Measurements from ENCODE around the gene KLHL12.

DNA sequence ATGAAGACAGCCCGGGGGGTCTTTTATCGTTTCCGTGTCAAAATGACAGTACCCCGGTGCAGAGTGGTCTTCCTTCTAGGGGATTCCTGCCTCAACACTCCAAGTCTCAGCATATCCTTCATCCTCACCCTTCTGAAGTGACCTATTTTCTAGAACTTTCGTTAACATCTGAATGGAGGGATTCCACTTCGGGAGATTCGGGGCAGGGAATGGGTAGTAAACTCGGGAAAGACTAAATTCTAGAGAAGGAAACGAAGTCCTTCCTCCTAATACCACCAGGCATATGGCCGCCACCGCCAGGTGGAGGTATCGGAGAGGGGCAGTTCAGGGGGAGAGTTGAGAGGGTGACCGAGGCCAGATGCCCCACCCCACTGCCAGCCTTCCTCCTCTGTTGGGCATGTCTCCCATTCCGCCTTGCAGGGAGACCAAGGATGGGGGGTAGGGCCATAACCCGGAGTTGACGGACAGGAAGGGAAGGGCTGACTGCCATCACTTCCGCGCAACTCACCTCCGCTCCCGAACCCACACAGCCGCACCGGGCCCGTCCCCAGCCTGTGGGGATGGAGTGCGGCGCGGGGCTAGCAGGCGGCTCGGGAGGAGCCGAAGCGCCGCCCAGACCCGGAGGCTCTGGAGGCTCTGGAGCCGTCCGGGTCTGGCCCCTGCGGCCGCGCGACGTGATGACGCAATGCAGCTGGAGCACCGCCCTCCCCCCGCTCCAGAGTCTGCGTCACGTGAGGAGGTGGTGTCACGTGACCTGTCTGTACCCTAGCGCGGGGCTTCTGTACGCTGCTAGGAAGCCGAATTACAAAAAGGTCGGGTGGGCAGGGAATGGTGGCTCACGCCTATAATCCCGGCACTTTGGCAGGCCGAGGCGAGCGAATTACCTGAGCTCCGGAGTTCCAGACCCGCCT is at the start of gene KLHL12:
- TF ChIP-seq REST (IDR thresholded peaks at IDR 0.05; ENCODE audit: insufficient read depth in 1 of 2, low read depth in 2 of 2, low read length in 2 of 2) = peak in 1 of 2 experiments; percentile 27; a peak in 1 of 4 replicates
- peak; percentile 97 for TF ChIP-seq POLR2AphosphoS5 (IDR thresholded peaks at IDR 0.05; ENCODE audit: low read depth, low read length)
- peak; percentile 58; the same call in 1 of the 2 replicates for TF ChIP-seq SIN3A (IDR thresholded peaks at IDR 0.05; ENCODE audit: borderline replicate concordance, insufficient read depth, low read length)
- peak; percentile 79; the same call in 1 of the 2 replicates for TF ChIP-seq TAF1 (IDR thresholded peaks at IDR 0.05; ENCODE audit: borderline replicate concordance, insufficient read depth, low read length)
